ENCODE measurements around the gene GBGT1. TPM values are rescaled to one million over a fixed set of nuclear protein-coding genes. Genes with fewer than 3 reads are reported as not detected.

The GBGT1 gene
- polyA plus RNA-seq, 1 of the 3 experiments (the other 2 are of a cell fraction) = 0.51 TPM

- POLR2A ChIA-PET = interaction anchor here (1.4 to 2.0 kb wide), 2 partner anchors 13 to 30 kb away, joined by 3 to 9 read pairs; no protein-coding TSS in a partner anchor
- 96% methylated on average over 13 of the region's 17 CpGs for WGBS (ENCODE audit: low lambda C conversion rate)
Measured at GRCh38 chr9:133106511-133107244, 57.0 kb downstream of the GBGT1 start.

GRCh38 chr9:133105461-133105770 is 58.3 kb downstream of the GBGT1 start:
- CTCF ChIA-PET = interaction anchor here (1.4 to 30.3 kb wide), 3 partner anchors 10 to 83 kb away, joined by 3 to 810 read pairs (median 5); no protein-coding TSS in a partner anchor
- DNase-seq = no peak
- H3K9ac ChIP-seq = no peak overlapping the region
- no peak overlapping the region for H2AFZ ChIP-seq (ENCODE audit: low read depth)
- H3K4me1 ChIP-seq (ENCODE audit: control insufficient read depth in 1 of 2, insufficient read depth in 2 of 2, low read depth in 1 of 2, low read length in 1 of 2) = peaks cover 0 to 2% of the 10 kb centered on the region in 2 experiments; a peak in 1 of 4 replicates
- H3K9me2 ChIP-seq = no peaks in the 10 kb centered on the region
- H4K20me1 ChIP-seq (ENCODE audit: insufficient read depth) = 0 out of 2 replicates have a peak, but pooled peaks cover 7% of the 10 kb centered on the region
- H3F3A ChIP-seq (replicated peaks; ENCODE audit: insufficient read depth) = no peaks in the 10 kb centered on the region
- no peaks in the 10 kb centered on the region for H3K79me2 ChIP-seq (ENCODE audit: insufficient read depth)
- TF ChIP-seq GABPA (IDR thresholded peaks at IDR 0.05; ENCODE audit: low read depth) (no peak), TEAD4 (IDR thresholded peaks at IDR 0.05; ENCODE audit: borderline replicate concordance, insufficient read depth) (no peak), YY1 (IDR thresholded peaks at IDR 0.05; ENCODE audit: low read depth) (no peak), JUND (IDR thresholded peaks at IDR 0.05) (no peak)
- H3K4me2 ChIP-seq = no peak overlapping the region
- H3K27me3 ChIP-seq (ENCODE audit: insufficient read depth) = no peaks in the 10 kb centered on the region
- POLR2A ChIA-PET = interaction anchor here (1.4 kb wide), 1 partner anchor 32 kb away, joined by 3 read pairs; no protein-coding TSS in a partner anchor
- WGBS (ENCODE audit: low lambda C conversion rate) = 70% methylated on average over 2 of the region's 7 CpGs
- H3K9me3 ChIP-seq = no peaks in the 10 kb centered on the region
- no peak overlapping the region for H3K4me3 ChIP-seq (ENCODE audit: low read depth in 2 of 2, low read length in 1 of 2)
- no peak overlapping the region for H3K27ac ChIP-seq (ENCODE audit: low read depth in 2 of 2, low read length in 1 of 2)
- peaks cover 19 to 81% of the 10 kb centered on the region in 2 experiments for H3K36me3 ChIP-seq (replicated peaks in 1 of 2; ENCODE audit: control insufficient read depth in 1 of 2, insufficient read depth in 2 of 2, low read length in 1 of 2)

More at GRCh38 chr9:133106511-133107244, 57.0 kb downstream of the GBGT1 start:
- H3K27me3 ChIP-seq (ENCODE audit: insufficient read depth) = no peaks in the 10 kb centered on the region
- no peak overlapping the region for H3K9ac ChIP-seq
- no peaks in the 10 kb centered on the region for H3F3A ChIP-seq (replicated peaks; ENCODE audit: insufficient read depth)
- no peaks in the 10 kb centered on the region for H3K9me2 ChIP-seq
- no peak for DNase-seq
- H2AFZ ChIP-seq (ENCODE audit: low read depth) = no peak overlapping the region
- 0 out of 2 replicates have a peak, but pooled peaks cover 10% of the 10 kb centered on the region for H4K20me1 ChIP-seq (ENCODE audit: insufficient read depth)
- CTCF ChIA-PET = interaction anchor here (0.7 to 30.3 kb wide), 7 partner anchors 9 to 84 kb away, joined by 3 to 810 read pairs (median 5); no protein-coding TSS in a partner anchor
- H3K4me3 ChIP-seq (ENCODE audit: low read depth in 2 of 2, low read length in 1 of 2) = no peak overlapping the region
- H3K4me2 ChIP-seq = no peak overlapping the region
- H3K79me2 ChIP-seq (ENCODE audit: insufficient read depth) = no peaks in the 10 kb centered on the region
- TF ChIP-seq CTCF (IDR thresholded peaks at IDR 0.05) = no peak
- no peak for TF ChIP-seq SIN3A (IDR thresholded peaks at IDR 0.05; ENCODE audit: borderline replicate concordance, low read depth, low read length)
- TF ChIP-seq FOXJ3 (CRISPR knock-in tag; IDR thresholded peaks at IDR 0.05) = no peak
- no peak for TF ChIP-seq RAD21 (IDR thresholded peaks at IDR 0.05; ENCODE audit: low read length)
- no peak for TF ChIP-seq MXI1 (IDR thresholded peaks at IDR 0.05; ENCODE audit: low read depth, low read length)
- no peak for TF ChIP-seq TAF1 (IDR thresholded peaks at IDR 0.05; ENCODE audit: borderline replicate concordance, low read depth, low read length)
- H3K9me3 ChIP-seq = no peaks in the 10 kb centered on the region
- no peak overlapping the region; a peak in 1 of 4 replicates for H3K27ac ChIP-seq (ENCODE audit: low read depth in 2 of 2, low read length in 1 of 2)
- peaks cover 0 to 5% of the 10 kb centered on the region in 2 experiments; a peak in 1 of 4 replicates for H3K4me1 ChIP-seq (ENCODE audit: control insufficient read depth in 1 of 2, insufficient read depth in 2 of 2, low read depth in 1 of 2, low read length in 1 of 2)
- H3K36me3 ChIP-seq (replicated peaks in 1 of 2; ENCODE audit: control insufficient read depth in 1 of 2, insufficient read depth in 2 of 2, low read length in 1 of 2) = peaks cover 18 to 69% of the 10 kb centered on the region in 2 experiments
